Measurements from ENCODE around the gene SLC10A2.
A peak's percentile ranks its signal among the peaks of the same experiment; 100 is the strongest.

Gene SLC10A2

DNA sequence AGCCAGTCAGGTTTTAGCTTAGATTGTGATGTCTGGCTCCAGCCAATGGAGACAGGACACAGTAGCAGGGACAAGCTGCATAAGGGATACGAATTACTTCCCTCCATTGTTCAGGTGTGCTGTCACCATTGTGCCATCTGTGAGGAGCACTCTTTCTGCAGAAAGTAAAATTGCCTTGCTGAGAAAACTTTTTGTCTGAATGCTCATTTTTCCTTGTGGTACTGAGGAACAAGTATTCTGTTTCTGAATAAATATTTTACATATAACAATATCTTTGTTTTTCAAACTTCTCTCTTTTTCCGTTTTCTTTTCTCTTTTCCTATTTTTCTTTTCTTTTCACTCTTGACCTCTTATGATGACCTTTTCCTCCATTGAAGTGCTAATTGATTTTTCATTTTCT is 10.2 kb downstream of the SLC10A2 start:
- no peak for FAIRE-seq
- no peak for DNase-seq (ENCODE audit: extremely low spot score, insufficient read length, low read depth)

DNA sequence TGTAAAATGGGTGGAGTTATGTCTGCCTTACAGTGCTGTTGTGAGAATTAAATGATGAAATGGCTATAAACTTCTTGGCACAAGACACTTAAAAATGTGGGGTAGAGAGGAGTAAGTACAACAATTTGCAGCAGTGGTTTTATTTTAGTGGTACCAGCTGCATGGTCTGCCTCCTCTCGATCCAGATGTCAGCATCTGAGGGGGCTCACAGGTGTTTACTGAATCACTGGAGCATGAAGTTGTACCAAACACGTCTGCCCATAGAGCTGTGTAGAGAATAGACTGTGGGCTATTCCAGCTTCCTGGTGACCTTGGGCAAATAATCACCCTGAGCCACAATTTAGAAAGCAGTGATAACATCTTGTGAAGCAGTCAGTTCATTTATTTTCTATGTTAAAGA is 11.1 kb downstream of the SLC10A2 start:
- no peak for FAIRE-seq

GRCh38 chr13:103046676-103047075 is 19.5 kb downstream of the SLC10A2 start:
- no peak for DNase-seq (ENCODE audit: extremely low spot score, insufficient read length, low read depth)
- no peak for FAIRE-seq

More for the DNA sequence above, 11.1 kb downstream of the SLC10A2 start:
- no peak for DNase-seq (ENCODE audit: extremely low spot score, insufficient read length, low read depth)

GRCh38 chr13:103044056-103044455 is 22.2 kb downstream of the SLC10A2 start:
- FAIRE-seq (no peak), DNase-seq (ENCODE audit: extremely low spot score, insufficient read length, low read depth) (no peak)

- FAIRE-seq = no peak
- no peak for DNase-seq (ENCODE audit: extremely low spot score, insufficient read length, low read depth)
These were observed 26.2 kb downstream of the SLC10A2 start for GRCh38 chr13:103040006-103040405.

DNA sequence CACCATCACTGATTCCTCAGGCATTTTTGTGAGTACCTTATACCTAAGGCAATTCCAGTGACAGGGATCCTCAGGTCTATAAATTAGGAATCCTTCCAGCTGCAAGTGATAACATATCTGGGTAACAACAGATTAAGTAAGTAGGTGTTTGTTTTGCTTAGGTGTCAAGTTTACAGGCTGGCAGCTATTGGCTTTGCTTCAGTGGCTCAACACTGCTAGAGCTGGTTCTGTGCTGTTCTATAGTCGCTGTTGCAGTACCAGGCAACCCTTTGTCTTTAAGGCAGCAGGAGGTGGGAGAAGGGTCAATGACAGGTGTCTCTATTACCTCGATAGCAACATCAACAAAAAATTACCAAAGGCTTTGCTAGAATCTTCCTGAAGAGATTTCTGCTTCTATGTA is 27.0 kb downstream of the SLC10A2 start:
- no peak for FAIRE-seq
- DNase-seq (ENCODE audit: extremely low spot score, insufficient read length, low read depth) = no peak

DNA sequence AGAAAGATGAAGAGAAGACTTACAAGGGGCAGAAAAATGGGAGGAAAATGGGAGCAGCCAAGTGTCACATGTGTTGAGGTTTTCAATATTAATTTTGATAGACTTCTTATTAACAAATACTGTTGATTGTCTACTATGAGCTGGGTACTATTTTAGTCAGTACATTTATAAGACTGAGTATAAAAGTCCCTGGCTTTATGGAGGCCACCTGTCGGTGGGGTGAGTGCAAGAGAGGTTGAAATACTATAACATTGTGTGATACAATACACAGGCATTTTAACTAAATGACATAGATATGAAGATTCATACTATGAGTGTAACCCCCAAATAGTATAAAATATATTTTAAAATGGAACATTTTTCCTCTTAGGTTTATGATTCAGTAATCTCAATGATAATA is 29.9 kb downstream of the SLC10A2 start:
- FAIRE-seq (no peak), DNase-seq (ENCODE audit: extremely low spot score, insufficient read length, low read depth) (no peak)

- FAIRE-seq = peak; percentile 73
- DNase-seq (ENCODE audit: extremely low spot score, insufficient read length, low read depth) = no peak
These were observed 32.2 kb downstream of the SLC10A2 start for GRCh38 chr13:103033999-103034398.

DNA sequence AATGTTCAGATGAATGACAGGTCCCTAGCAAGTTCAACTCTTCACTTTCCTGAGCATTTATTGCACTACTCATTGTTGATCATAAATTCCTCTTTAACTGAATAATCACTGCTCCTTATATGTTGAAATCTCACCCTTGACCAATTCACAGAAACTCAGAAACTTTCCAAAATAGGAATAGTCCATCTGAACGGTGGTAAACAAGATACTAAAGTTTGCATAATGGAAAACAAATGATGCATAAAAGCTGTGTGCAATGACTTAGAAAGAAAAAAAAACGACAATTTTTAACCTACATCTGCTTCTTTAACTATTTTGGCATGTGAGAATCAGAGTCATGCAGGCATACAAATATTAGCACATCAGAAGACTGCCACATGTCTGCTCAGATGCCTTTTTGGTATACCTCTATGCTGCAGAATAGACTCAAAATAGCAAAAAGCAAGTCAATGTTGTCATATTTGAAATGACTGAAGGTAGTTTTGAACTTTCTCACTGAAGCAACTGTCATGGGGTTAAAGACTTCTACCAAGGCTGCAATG is 34.8 kb downstream of the SLC10A2 start:
- FAIRE-seq = peak; percentile 92
- no peak for DNase-seq (ENCODE audit: extremely low spot score, insufficient read length, low read depth)

DNA sequence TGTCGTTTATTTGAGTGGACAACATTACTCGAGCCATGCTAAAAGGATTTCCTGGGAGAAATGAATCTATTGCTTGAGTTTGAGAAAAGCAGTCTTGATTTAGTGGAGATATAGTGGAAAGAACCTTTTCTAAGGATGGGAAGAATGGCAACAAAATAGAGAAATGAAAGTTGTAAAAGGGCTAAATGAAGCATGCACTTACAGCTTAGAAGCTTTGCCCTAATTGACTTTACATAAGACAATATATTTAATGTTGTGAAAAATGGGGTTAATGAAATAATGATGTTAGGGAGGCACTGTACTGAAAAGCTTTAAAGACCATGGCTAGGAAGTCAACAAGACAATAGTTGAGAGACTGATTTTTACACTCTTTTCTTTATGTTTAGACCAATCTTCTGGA is 35.4 kb downstream of the SLC10A2 start:
- DNase-seq (ENCODE audit: extremely low spot score, insufficient read length, low read depth) = no peak
- no peak for FAIRE-seq

- no peak for FAIRE-seq
These were observed 36.4 kb downstream of the SLC10A2 start for GRCh38 chr13:103029798-103030197.

DNA sequence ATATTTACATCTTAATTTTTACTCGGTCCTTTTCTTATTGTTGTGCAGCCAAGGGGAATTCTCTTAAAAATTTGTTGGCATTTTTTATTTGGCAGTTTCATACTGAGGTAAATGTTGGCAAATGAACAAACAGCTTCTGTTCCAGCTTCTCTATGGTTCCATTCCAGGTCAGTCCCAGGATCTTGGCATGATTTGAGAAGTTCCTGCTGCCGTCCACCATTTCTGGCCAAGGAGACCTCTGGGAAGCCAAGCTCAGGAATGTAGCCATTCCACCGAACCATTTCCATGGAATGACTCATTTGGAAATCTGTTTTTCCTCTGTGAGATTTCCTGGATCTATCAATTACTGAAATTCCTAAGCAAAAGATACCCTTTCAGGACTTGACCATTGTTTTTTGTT is 43.9 kb downstream of the SLC10A2 start:
- no peak for FAIRE-seq
- no peak for DNase-seq (ENCODE audit: extremely low spot score, insufficient read length, low read depth)

More at GRCh38 chr13:103029798-103030197, 36.4 kb downstream of the SLC10A2 start:
- DNase-seq (ENCODE audit: extremely low spot score, insufficient read length, low read depth) = no peak

GRCh38 chr13:103018556-103018955 is 47.7 kb downstream of the SLC10A2 start:
- DNase-seq (ENCODE audit: extremely low spot score, insufficient read length, low read depth) (no peak), FAIRE-seq (no peak)

GRCh38 chr13:103012646-103013045 is 53.6 kb downstream of the SLC10A2 start:
- DNase-seq (ENCODE audit: extremely low spot score, insufficient read length, low read depth) = no peak
- no peak for FAIRE-seq

DNA sequence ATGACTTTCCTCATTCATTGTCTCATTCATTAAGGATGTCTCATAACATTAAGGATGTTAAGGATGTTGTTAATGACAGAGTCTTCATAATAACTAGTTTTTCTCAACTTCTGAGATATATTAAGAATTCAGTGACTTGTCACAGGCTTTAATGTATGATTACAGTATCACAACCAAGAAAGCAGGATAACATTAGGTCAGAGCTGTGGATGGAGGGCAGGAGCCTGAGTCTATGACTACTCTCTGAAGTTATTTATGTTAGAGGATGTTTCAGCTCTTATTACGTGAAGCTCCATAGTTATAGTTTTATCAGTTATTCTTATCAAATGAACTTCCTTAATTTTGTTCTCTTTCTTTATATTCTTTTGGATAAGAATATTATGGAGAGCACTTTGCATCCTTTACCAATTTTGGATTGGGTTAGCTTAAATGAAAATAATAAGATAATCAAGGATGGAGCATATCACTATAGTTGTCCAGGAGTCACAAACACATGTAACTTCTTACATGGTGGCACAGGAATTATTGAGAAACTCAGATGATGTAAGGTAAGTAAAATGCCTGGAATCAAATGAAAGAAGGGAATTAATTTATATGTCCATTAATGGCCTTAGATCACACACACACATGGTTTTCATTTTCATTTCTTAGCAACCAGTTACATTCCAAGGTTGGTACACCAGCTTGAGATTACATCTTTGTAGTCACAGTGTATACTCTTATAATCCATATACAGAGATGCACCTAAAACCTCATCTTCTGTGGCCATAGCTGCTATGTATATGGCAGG is 57.0 kb downstream of the SLC10A2 start:
- FAIRE-seq (peak; percentile 33), DNase-seq (ENCODE audit: extremely low spot score, insufficient read length, low read depth) (no peak)

GRCh38 chr13:103007427-103007762 is 58.8 kb downstream of the SLC10A2 start:
- DNase-seq (ENCODE audit: extremely low spot score, insufficient read length, low read depth) = no peak
- no peak for FAIRE-seq

DNA sequence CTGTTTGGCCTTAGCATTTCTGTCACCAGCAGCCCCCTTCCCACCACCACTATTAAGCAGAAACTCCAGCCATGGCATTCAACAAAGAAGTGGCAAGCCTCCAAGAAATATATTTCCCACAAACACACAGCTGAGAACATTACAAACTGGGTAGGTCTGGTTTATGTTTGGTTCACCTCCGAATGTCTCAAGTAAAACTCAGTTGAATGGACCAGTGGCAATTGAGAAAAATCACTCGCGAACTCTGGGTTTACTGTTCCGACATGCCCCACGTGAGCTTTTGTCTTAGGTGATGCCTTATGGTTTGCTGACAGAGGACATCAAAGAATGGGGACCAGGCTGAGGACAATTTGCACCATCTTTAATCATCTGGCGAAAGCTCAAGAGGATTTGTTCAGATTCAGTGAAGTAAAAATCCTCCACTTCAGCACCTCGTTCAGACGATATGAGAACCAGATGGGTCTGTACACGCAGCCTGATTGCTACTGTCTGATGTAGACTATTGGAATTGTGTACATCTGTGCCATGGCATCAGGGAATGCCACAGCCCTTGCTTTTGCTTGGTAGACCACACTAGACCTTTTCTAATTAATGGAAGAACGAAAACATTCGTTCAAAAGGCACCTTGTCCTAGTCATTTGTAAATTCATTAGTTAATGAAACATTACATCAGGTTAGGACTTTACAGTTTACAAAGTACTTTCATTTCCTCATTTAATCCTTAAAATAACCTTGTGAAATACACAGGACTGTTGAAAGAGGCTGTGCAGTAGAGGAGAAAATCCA is 59.4 kb downstream of the SLC10A2 start:
- FAIRE-seq = peak; percentile 93

GRCh38 chr13:103004661-103005345 is 61.4 kb downstream of the SLC10A2 start:
- FAIRE-seq (no peak), DNase-seq (ENCODE audit: extremely low spot score, insufficient read length, low read depth) (no peak)

More for the DNA sequence above, 59.4 kb downstream of the SLC10A2 start:
- DNase-seq (ENCODE audit: extremely low spot score, insufficient read length, low read depth) = no peak

DNA sequence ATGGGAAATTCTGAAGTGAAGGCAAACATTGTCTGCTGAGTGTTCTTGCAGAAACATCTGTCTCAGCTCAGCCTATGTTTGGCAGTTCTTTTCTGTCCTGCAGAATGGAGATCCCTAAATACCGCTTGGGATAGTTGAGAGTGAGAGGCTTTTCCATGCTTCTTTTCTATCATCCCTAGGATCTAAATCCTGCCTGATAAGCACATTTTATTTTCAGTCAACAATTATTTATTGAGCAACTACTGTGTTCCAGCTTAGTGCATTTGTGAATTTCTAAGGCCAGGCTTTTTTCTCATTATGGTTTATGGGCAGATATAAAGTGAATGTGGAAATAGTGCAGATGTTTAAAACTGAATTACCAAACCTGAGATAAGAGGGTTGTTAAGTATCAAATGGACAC is 62.6 kb downstream of the SLC10A2 start:
- no peak for DNase-seq (ENCODE audit: extremely low spot score, insufficient read length, low read depth)
- no peak for FAIRE-seq

DNA sequence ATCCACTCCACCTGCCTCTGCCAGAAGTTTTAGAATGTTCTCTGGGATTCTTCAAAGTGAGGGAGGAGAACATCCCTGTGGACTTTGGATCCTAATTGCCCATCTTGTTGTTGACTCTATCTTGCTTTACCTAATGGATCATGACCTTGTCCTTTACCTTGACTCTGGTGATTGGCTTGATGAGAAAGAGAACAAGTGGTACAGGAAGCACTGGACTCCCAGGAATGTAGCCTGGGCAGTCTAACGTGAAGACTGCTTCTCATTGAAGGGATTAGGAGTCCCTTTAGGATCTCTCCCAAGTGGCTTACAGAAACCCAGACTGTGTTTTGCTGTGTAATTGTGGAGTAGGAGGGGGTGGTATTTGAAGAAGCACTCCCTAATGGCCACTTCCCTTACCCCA is 63.9 kb downstream of the SLC10A2 start:
- FAIRE-seq (no peak), DNase-seq (ENCODE audit: extremely low spot score, insufficient read length, low read depth) (no peak)

DNA sequence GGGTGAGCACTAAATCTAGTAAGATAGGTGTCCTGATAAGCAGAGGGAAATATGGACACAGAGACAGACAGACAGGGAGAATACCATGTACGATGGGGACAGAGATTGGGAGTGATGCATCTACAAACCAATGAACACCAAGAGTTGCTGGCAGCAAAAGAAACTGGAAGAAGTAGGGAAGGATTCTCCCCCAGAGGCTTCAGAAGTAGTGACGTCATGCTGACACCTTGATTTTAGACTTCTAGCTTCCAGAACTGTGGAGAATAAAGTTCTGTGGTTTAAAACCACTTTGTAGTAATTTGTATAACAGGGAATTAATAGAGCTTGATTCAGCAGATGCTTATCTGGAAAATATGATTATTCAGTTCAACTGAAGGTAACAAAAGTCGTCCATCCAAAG is 66.1 kb downstream of the SLC10A2 start:
- FAIRE-seq (no peak), DNase-seq (ENCODE audit: extremely low spot score, insufficient read length, low read depth) (no peak)

All from GM18507 (cell line).